ENCODE results near the gene GLYATL3.

DNA sequence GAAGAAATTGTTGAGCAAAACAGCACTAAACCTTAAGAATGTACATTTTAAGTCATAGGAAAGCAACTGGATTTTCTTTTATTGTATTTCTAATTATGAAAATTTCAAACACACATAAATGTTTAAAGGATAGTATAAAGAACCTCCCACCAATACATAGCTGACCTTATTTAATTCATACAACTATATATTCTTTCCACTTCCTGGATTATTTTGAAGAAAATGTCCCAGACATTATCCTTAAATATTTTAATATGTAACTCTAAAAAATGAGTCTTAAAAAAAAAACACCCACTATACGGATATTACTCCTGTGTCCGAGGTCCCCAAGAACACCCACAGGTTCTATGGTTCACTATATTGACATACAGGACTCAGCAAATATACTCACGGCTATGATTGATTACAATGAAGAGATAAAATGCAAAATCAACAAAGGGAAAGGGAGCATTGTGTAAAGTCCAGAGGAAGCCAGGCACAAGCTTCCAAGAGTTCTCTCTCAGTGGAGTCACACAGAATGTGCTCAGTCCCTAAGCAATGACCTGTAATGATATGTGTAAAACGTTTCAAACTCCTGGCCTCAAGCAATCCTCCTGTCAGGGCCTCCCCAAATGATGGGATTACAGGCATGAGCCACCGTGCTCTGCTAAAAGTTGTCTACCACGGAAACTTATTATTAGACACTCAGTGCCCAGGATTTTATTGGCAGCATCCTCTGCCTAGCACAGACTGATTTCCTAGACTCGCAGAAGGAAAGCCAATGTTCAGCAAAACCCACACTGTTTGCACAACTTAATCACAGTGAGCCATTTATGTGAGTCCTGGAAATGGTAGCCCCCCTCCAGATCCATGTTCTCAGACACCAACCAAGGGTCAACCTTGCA is 23.2 kb downstream of the GLYATL3 start:
- TF ChIP-seq, protein P1, sequence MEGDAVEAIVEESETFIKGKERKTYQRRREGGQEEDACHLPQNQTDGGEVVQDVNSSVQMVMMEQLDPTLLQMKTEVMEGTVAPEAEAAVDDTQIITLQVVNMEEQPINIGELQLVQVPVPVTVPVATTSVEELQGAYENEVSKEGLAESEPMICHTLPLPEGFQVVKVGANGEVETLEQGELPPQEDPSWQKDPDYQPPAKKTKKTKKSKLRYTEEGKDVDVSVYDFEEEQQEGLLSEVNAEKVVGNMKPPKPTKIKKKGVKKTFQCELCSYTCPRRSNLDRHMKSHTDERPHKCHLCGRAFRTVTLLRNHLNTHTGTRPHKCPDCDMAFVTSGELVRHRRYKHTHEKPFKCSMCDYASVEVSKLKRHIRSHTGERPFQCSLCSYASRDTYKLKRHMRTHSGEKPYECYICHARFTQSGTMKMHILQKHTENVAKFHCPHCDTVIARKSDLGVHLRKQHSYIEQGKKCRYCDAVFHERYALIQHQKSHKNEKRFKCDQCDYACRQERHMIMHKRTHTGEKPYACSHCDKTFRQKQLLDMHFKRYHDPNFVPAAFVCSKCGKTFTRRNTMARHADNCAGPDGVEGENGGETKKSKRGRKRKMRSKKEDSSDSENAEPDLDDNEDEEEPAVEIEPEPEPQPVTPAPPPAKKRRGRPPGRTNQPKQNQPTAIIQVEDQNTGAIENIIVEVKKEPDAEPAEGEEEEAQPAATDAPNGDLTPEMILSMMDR (IDR thresholded peaks at IDR 0.05) = no peak
- no peak for TF ChIP-seq POLR2A (IDR thresholded peaks at IDR 0.05)

All from heart left ventricle (tissue), 13 donors.